Spinal cord (tissue), 10 donors: Measurements from ENCODE around the gene PTPRH. TPM values are rescaled to one million over a fixed set of nuclear protein-coding genes. Genes with fewer than 3 reads are reported as not detected.

Experiments
- DNase-seq, 6 donors: peaks; one replicate each; pipeline versions ENCODE4 v3.0.0 to v3.0.0-alpha.2; 2013 to 2015; ENCODE audit warnings: low spot score in 6 of 6, low read depth in 4 of 6
- H3K27ac ChIP-seq: one replicate; pipeline ENCODE4 v1.5.1; 2013; ENCODE audit warnings: low read depth, low read length, control low read depth
- H3K27me3 ChIP-seq: one replicate; pipeline ENCODE4 v1.6.1; 2013; ENCODE audit warnings: low read length; ENCODE audit not compliant: control insufficient read depth, insufficient read depth
- H3K36me3 ChIP-seq: one replicate; pipeline ENCODE4 v1.6.1; 2013; ENCODE audit warnings: low read length; ENCODE audit not compliant: control insufficient read depth, insufficient read depth
- H3K4me1 ChIP-seq: one replicate; pipeline ENCODE4 v1.6.1; 2013; ENCODE audit warnings: low read length; ENCODE audit not compliant: control insufficient read depth, insufficient read depth
- H3K4me3 ChIP-seq: one replicate; pipeline ENCODE4 v1.5.1; 2013; ENCODE audit warnings: low read depth, low read length, control low read depth
- H3K9me3 ChIP-seq: one replicate; pipeline ENCODE4 v1.6.1; 2013; ENCODE audit warnings: low read length; ENCODE audit not compliant: control insufficient read depth, insufficient read depth
- WGBS: methylation state at CpG from one replicate; pipeline ENCODE4 v1.1.5; 2013; ENCODE audit warnings: missing lambda C conversion rate; ENCODE audit not compliant: insufficient coverage; 5-methylcytosine and 5-hydroxymethylcytosine counted together
- polyA plus RNA-seq, 2 donors: library from polyadenylated mRNA; unstranded; fragments of 120-200 nt; gene quantifications; one replicate each; pipeline ENCODE4 v1.2.1, GENCODE V29; 2013; ENCODE audit not compliant: insufficient read length in 2 of 2
- total RNA-seq, 2 donors: library from RNA; depleted of rRNA in 1 of 2; stranded (reverse); fragments of 120-200 nt in 1 of 2; fragments of >200 nt in 1 of 2; gene quantifications; one replicate each; pipeline versions ENCODE4 v1.2.3 to v1.2.4, GENCODE V29; 2013 to 2014
- donor health status: healthy.

PTPRH gene
- total and polyA plus RNA-seq, 4 donors = 1.4 to 4.5 (median 2.3) TPM

- Histone ChIP-seq H3K4me3 (no peak overlapping the region), H3K27ac (no peak overlapping the region), H3K9me3 (no peaks in the 10 kb centered on the region), H3K27me3 (no peaks in the 10 kb centered on the region), H3K36me3 (peaks cover 97% of the 10 kb centered on the region), H3K4me1 (no peaks in the 10 kb centered on the region)
- DNase-seq = no peak
- 95% methylated on average over 22 of the region's 23 CpGs for WGBS
Observed at GRCh38 chr19:55245236-55245904, 36.1 kb upstream of the PTPRH start.

- H3K27me3 ChIP-seq = no peaks in the 10 kb centered on the region
- DNase-seq = no peak
- no peaks in the 10 kb centered on the region for H3K9me3 ChIP-seq
- H3K4me3 ChIP-seq = no peak overlapping the region
- H3K27ac ChIP-seq = no peak overlapping the region
- 94% methylated on average over 12 of the region's 12 CpGs for WGBS
- peaks cover 100% of the 10 kb centered on the region for H3K36me3 ChIP-seq
- no peaks in the 10 kb centered on the region for H3K4me1 ChIP-seq
Observed at GRCh38 chr19:55244004-55244680, 34.8 kb upstream of the PTPRH start.

- DNase-seq = no peak
- Histone ChIP-seq H3K27ac (no peak overlapping the region), H3K36me3 (peaks cover 100% of the 10 kb centered on the region), H3K9me3 (no peaks in the 10 kb centered on the region), H3K4me3 (no peak overlapping the region), H3K27me3 (no peaks in the 10 kb centered on the region), H3K4me1 (no peaks in the 10 kb centered on the region)
- whole genome bisulfite sequencing = 84% methylated on average over 7 of the region's 7 CpGs
Observed at GRCh38 chr19:55242517-55242916, 33.2 kb upstream of the PTPRH start.

GRCh38 chr19:55241935-55242464 lies 32.7 kb upstream of the PTPRH start:
- no peaks in the 10 kb centered on the region for H3K4me1 ChIP-seq
- whole genome bisulfite sequencing = 94% methylated on average over 16 of the region's 16 CpGs
- H3K4me3 ChIP-seq = no peak overlapping the region
- no peaks in the 10 kb centered on the region for H3K9me3 ChIP-seq
- H3K27me3 ChIP-seq = no peaks in the 10 kb centered on the region
- peaks cover 100% of the 10 kb centered on the region for H3K36me3 ChIP-seq
- DNase-seq = no peak
- no peak overlapping the region for H3K27ac ChIP-seq

- no peaks in the 10 kb centered on the region for H3K27me3 ChIP-seq
- 95% methylated on average over 35 of the region's 37 CpGs for WGBS
- H3K27ac ChIP-seq = no peak overlapping the region
- H3K9me3 ChIP-seq = no peaks in the 10 kb centered on the region
- H3K4me3 ChIP-seq = no peak overlapping the region
- H3K4me1 ChIP-seq = no peaks in the 10 kb centered on the region
- H3K36me3 ChIP-seq = peaks cover 100% of the 10 kb centered on the region
- no peak for DNase-seq
Observed at GRCh38 chr19:55241143-55241934, 32.0 kb upstream of the PTPRH start.

- no peaks in the 10 kb centered on the region for H3K9me3 ChIP-seq
- no peak overlapping the region for H3K4me3 ChIP-seq
- peaks cover 100% of the 10 kb centered on the region for H3K36me3 ChIP-seq
- DNase-seq = no peak
- no peak overlapping the region for H3K27ac ChIP-seq
- H3K27me3 ChIP-seq = no peaks in the 10 kb centered on the region
- 90% methylated on average over 3 of the region's 6 CpGs for WGBS
- H3K4me1 ChIP-seq = no peaks in the 10 kb centered on the region
Observed at GRCh38 chr19:55240713-55241020, 31.4 kb upstream of the PTPRH start.

- Histone ChIP-seq H3K27me3 (no peaks in the 10 kb centered on the region), H3K9me3 (no peaks in the 10 kb centered on the region), H3K4me1 (no peaks in the 10 kb centered on the region), H3K36me3 (peaks cover 97% of the 10 kb centered on the region), H3K4me3 (no peak overlapping the region), H3K27ac (no peak overlapping the region)
- WGBS = 99% methylated on average over 11 of the region's 12 CpGs
- DNase-seq = no peak
Observed at GRCh38 chr19:55239004-55239403, 29.7 kb upstream of the PTPRH start.

GRCh38 chr19:55238030-55238429 lies 28.7 kb upstream of the PTPRH start:
- no peak for DNase-seq
- WGBS = 95% methylated on average over 8 of the region's 8 CpGs
- no peaks in the 10 kb centered on the region for H3K9me3 ChIP-seq
- no peak overlapping the region for H3K27ac ChIP-seq
- no peaks in the 10 kb centered on the region for H3K4me1 ChIP-seq
- no peaks in the 10 kb centered on the region for H3K27me3 ChIP-seq
- no peak overlapping the region for H3K4me3 ChIP-seq
- H3K36me3 ChIP-seq = peaks cover 89% of the 10 kb centered on the region

GRCh38 chr19:55232986-55233385 lies 23.7 kb upstream of the PTPRH start:
- no peak for DNase-seq
- no peaks in the 10 kb centered on the region for H3K4me1 ChIP-seq
- 100% methylated on average over 1 of the region's 5 CpGs for WGBS
- H3K27me3 ChIP-seq = no peaks in the 10 kb centered on the region
- peaks cover 85% of the 10 kb centered on the region for H3K36me3 ChIP-seq
- H3K9me3 ChIP-seq = no peaks in the 10 kb centered on the region
- no peak overlapping the region for H3K4me3 ChIP-seq
- H3K27ac ChIP-seq = no peak overlapping the region
